ENCODE results near the gene KIAA1217. TPM values are rescaled to one million over a fixed set of nuclear protein-coding genes. Genes with fewer than 3 reads are reported as not detected.

KIAA1217 gene
- total and polyA plus RNA-seq, 2 of the 8 experiments (the other 6 are each of a cell fraction or from before 2014, with no cell fraction given): 4.5 to 15.6 TPM

DNA sequence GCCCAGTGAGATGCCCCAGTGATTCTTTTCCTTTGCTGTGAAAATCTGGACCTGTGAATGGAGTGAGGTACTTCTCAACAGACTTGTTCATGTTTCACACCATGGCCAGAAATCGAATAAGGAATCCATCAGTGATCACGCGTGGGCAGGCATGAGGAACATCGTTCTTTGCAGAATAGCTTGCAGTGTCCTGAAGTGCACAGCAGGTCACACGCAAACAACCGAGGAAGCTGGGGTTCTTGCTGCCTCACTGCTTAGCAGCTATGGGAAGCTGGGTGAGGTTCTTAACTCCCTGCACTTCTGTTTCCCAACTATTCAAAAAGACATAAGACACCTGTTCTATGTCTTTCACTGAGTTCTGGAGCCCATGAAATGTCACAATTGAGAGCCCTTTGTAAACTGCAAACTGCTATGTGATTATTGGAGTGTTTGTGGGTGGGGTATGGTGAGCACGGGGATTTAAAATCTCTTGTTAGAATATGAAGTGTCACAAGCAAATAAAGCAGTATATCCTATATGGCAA lies 253.4 kb downstream of the KIAA1217 start:
- Histone ChIP-seq H3K79me1 (ENCODE audit: low read depth, low read length) (no peaks in the 10 kb centered on the region), H2AK5ac (ENCODE audit: low read depth, low read length) (no peak overlapping the region), H2BK15ac (ENCODE audit: low read length) (no peak overlapping the region), H3K14ac (ENCODE audit: insufficient read length) (no peak overlapping the region), H2BK12ac (ENCODE audit: low read depth, low read length) (no peak overlapping the region), H4K20me1 (replicated peaks in 1 of 2; ENCODE audit: control insufficient read depth in 1 of 2, insufficient read depth in 2 of 2, low read length in 2 of 2) (no peaks in the 10 kb centered on the region), H3K9ac (replicated peaks in 1 of 4; ENCODE audit: extremely low read depth in 1 of 4, low read depth in 3 of 4, low read length in 3 of 4) (no peak overlapping the region), H3K36me3 (ENCODE audit: control insufficient read depth in 2 of 4, insufficient read depth in 4 of 4, low read length in 3 of 4) (no peaks in the 10 kb centered on the region), H3K56ac (replicated peaks; ENCODE audit: insufficient read length, low read depth, low read length) (no peak overlapping the region), H3K4me1 (replicated peaks in 1 of 4; ENCODE audit: control insufficient read depth in 3 of 4, insufficient read depth in 4 of 4, low read length in 3 of 4) (peaks cover 0 to 3% (median 1%) of the 10 kb centered on the region in 4 experiments; a peak in 2 of 7 replicates), H3K23ac (ENCODE audit: insufficient read length) (no peak overlapping the region), H3K23me2 (ENCODE audit: low read depth, low read length) (no peaks in the 10 kb centered on the region), H4K91ac (replicated peaks; ENCODE audit: insufficient read length, low read length) (no peak overlapping the region), H2AFZ (ENCODE audit: low read length) (no peak overlapping the region), H3K27ac (ENCODE audit: low read depth, low read length) (no peak overlapping the region), H3K9me3 (ENCODE audit: insufficient read depth in 2 of 2, low read depth in 1 of 2, low read length in 1 of 2) (no peaks in the 10 kb centered on the region), H3K79me2 (ENCODE audit: control insufficient read depth in 1 of 2, insufficient read depth in 2 of 2, low read length in 2 of 2) (no peaks in the 10 kb centered on the region), H3K18ac (ENCODE audit: extremely low read depth, low read length) (no peak overlapping the region), H2BK20ac (ENCODE audit: low read length) (no peak overlapping the region), H3K4me2 (ENCODE audit: insufficient read depth in 1 of 2, low read depth in 2 of 2, low read length in 2 of 2) (no peak overlapping the region), H3K4ac (replicated peaks; ENCODE audit: insufficient read length, low read depth, low read length) (no peak overlapping the region), H3K4me3 (ENCODE audit: extremely low read depth in 1 of 4, insufficient read depth in 2 of 4, low read depth in 3 of 4, low read length in 4 of 4) (no peak overlapping the region), H2BK120ac (replicated peaks; ENCODE audit: low read depth, low read length) (no peak overlapping the region), H4K5ac (ENCODE audit: insufficient read length, low read depth, low read length) (no peak overlapping the region), H4K8ac (ENCODE audit: extremely low read depth, insufficient read depth, low read length) (no peak overlapping the region), H2BK5ac (ENCODE audit: low read depth, low read length) (no peak overlapping the region), H3K27me3 (replicated peaks in 1 of 4; ENCODE audit: control insufficient read depth in 3 of 4, extremely low read depth in 1 of 4, insufficient read depth in 3 of 4, low read length in 3 of 4) (no peaks in the 10 kb centered on the region)
- DNase-seq (ENCODE audit: low read depth in 1 of 2, low spot score in 2 of 2): no peak
- CTCF ChIA-PET (ENCODE audit: partially characterized antibody): interaction anchor here (1.4 to 2.0 kb wide), 2 partner anchors 39 to 57 kb away, joined by 3 to 4 read pairs; no protein-coding TSS in a partner anchor
- 93% methylated on average over 7 of the region's 7 CpGs; no CpG with 5 or more reads in 1 of the 2 experiments for WGBS, 2 experiments (ENCODE audit: extremely low coverage in 1 of 2, insufficient coverage in 1 of 2, insufficient read length in 1 of 2, insufficient replicate concordance in 2 of 2, low coverage in 1 of 2, low lambda C conversion rate in 2 of 2, missing lambda C conversion rate in 1 of 2)
- POLR2A ChIA-PET (ENCODE audit: partially characterized antibody): no interaction called here
- FAIRE-seq: no peak
- TF ChIP-seq SP2 (IDR thresholded peaks at IDR 0.05; ENCODE audit: low read length) (no peak), EGR1 (IDR thresholded peaks at IDR 0.05; ENCODE audit: borderline replicate concordance, low read depth, low read length) (no peak), POLR2AphosphoS5 (IDR thresholded peaks at IDR 0.05; ENCODE audit: low read depth, low read length) (no peak), KDM1A (IDR thresholded peaks at IDR 0.05; ENCODE audit: borderline replicate concordance, low read length) (no peak), CBX5 (IDR thresholded peaks at IDR 0.05; ENCODE audit: low read depth, low read length) (no peak), RBBP5 (IDR thresholded peaks at IDR 0.05; ENCODE audit: borderline replicate concordance, low read depth, low read length) (no peak)
- TF ChIP-seq, protein P1, sequence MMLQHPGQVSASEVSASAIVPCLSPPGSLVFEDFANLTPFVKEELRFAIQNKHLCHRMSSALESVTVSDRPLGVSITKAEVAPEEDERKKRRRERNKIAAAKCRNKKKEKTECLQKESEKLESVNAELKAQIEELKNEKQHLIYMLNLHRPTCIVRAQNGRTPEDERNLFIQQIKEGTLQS (IDR thresholded peaks at IDR 0.05; ENCODE audit: insufficient read depth, low read depth, low read length): no peak

Data from H1 (cell line).